HG02938 (cell line): ENCODE measurements around the gene CEMP1.
"Not testable (repeated sequence)": the region's sequence is repeated elsewhere in the genome, so short reads cannot be mapped to it uniquely, and the experiment has no call there.

Experiments used
- ATAC-seq: cut with Tn5 transposase; IDR thresholded peaks from one replicate; pipeline ENCODE4 v1.9.1; 2021; ENCODE audit warnings: mild to moderate bottlenecking, moderate library complexity; ENCODE audit not compliant: unreplicated experiment

Gene CEMP1, protein sequence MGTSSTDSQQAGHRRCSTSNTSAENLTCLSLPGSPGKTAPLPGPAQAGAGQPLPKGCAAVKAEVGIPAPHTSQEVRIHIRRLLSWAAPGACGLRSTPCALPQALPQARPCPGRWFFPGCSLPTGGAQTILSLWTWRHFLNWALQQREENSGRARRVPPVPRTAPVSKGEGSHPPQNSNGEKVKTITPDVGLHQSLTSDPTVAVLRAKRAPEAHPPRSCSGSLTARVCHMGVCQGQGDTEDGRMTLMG

DNA sequence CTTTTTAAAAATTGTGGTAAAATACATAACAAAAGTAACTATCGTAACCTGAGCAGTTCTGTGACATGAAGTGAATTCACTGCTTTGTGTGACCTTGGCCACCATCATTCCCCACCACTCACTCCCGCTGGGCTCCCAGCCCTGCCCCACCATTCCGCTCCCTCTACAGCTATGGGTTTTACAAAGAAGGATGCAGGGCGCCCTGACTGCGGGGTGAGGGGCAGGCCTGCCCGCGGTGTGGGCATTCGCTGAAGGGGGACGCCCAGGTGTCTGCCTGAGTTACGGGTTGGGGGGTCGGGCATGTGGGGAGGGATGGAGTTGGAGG lies at the start of gene CEMP1:
CEMP1 (minus strand) TSS at position 38 of the 325 bp plus-strand sequence. CDS start 335 bp downstream, outside the sequence.
- no peak for ATAC-seq

DNA sequence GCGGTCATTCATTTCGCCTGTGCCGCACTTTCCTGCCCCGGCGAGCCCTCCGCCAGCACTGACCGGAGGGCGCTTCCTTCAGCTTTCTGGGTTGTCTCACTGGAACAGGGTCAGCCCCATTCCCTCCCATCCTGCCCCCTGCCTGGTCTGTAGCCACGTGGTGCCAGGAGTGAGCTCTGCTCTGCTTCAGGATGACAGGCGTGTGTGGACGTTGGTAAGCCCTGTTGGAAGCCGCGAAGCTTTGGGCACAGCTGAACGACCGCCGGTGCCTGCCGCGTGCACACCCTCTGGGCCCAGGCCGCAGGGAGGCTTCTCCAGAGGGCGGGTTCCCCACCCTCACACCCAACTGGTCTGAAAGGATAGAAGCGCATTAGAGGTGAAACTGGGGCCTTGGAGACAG lies 49.6 kb upstream of the CEMP1 start:
- not testable (repeated sequence) for ATAC-seq

GRCh38 chr16:2580143-2580542 lies 48.9 kb upstream of the CEMP1 start:
- ATAC-seq, result not testable (repeated sequence)

- not testable (repeated sequence) for ATAC-seq
Observed at GRCh38 chr16:2578905-2579304, 47.7 kb upstream of the CEMP1 start.

DNA sequence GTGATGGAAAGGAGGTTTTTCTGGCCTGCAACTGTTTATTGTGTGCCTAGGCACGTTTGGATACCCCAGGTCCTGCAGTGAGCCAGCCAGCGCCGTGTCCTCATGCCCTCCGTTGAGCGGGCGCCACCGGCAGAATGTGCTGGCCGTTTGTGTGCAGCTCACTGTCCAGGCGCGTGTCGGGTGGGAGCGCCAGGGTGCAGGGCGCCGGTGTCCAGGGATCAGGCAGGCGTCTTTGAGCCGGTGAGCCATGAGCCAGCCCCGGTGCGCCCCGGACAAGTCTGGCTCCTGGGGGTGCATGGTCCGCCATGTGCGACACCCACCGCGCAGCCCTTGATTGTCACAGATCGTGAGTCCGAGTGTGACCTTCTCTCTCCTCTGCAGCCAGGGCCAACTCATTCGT lies 45.8 kb upstream of the CEMP1 start:
- ATAC-seq, result not testable (repeated sequence)

GRCh38 chr16:2575839-2576238 lies 44.6 kb upstream of the CEMP1 start:
- not testable (repeated sequence) for ATAC-seq

GRCh38 chr16:2572704-2573103 lies 41.5 kb upstream of the CEMP1 start:
- not testable (repeated sequence) for ATAC-seq

DNA sequence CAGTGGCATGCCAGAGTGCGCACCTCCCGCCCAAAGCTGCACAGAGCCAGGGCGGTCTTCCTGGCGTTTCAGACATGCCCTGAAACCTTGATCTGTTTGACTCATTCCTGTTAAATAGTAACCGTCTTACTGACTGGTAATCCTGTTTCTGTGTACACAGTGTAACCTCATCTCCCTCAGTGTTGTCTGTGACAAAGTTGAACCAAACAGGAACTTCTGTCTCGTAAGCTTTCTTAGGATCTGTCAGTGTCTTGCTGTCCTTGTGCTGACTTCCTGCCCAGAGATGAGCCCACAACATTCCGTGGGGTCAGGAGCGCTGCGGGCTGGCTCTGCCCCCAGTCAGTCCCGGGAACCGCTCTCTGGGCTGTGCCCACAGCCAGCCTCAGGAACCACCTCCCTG lies 37.4 kb upstream of the CEMP1 start:
- ATAC-seq, result not testable (repeated sequence)

DNA sequence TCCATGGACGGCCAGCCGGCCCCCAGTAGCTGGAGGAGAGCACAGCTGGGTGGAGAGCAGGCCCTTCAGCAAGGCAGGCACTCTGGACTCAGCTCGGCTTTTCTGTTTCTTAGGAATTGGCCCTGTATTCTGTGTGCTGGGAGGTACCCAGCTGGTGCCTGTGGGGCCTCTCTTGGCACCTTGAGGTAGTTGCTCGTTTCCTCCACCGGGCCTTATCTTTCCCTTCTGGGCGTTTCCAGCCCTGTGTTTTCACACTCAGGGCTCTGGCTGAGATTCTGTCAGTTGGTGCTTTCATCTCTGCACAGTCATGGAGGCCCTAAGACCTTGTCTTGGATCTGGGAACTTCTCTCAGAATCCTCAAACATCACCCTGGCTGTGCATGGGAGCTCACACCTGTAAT lies 36.3 kb upstream of the CEMP1 start:
- ATAC-seq, result not testable (repeated sequence)

DNA sequence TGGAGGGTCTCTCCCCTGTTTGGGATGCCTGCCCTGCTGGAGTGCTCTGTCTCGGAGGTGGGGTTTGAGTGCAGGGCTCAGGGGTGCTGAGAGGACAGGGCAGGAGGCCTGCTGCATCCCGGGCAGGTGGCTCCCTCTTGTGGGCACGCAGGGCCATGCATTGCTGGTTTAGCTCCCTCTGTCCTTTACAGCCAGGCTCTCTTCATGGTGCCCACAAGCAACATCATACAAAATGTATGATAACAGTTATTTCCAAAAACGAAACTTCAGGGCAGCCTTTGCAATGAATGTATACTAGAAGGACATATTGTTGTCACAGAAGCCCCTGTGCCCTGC lies 29.6 kb upstream of the CEMP1 start:
- ATAC-seq, result peak; percentile 37

DNA sequence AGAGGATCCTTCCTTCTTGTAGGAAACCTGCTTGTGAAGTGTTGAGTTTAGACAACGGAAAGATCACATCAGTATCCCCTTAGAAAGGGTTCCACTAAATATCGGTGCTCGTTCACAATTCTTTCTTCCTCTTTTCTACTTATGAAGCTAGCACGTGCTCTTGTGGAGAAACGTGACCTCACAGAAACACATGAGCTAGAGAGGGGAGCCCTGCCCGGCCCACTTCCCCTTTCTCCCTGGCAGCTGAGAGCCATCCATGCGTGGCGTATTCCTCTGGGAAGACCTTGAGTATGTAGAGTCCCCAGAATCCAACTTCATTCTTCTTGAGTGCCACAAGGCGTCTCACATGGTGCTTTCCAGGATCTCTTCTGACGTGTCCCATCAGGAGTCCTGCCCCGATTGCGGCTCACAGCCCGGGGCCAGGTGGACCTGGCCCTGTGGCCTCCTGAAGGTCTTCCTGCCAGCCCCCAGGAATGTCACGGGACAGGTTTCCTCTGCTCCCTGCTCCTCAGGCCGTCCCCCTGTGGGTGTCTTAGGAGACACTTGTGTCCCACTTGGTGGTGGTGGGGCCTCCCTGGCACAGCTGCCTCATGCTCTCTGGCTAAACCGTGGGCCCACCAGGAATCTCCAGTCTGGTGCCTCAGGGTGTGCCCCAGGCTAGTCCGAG lies 29.1 kb upstream of the CEMP1 start:
- peak; percentile 51 for ATAC-seq

DNA sequence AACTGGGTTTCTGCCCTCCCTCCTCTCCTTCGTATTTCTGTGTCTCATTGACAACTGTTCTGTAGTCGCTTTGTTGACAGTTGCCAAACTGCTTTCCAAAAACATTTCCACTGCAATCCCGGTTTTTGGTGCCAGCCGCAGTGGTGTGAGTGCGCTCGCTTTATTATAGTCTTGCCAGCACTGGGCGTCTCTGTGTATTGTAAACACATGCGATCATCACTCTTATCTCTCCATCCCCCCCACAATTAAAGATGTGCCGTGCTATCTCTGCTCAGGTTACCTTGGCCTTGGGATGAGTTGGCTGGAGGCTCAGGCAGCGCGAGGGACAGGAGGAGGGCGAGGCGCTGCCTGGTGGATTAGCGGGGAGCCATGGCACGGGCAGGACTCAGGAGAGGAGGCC lies 25.9 kb upstream of the CEMP1 start:
- ATAC-seq, result not testable (repeated sequence)

DNA sequence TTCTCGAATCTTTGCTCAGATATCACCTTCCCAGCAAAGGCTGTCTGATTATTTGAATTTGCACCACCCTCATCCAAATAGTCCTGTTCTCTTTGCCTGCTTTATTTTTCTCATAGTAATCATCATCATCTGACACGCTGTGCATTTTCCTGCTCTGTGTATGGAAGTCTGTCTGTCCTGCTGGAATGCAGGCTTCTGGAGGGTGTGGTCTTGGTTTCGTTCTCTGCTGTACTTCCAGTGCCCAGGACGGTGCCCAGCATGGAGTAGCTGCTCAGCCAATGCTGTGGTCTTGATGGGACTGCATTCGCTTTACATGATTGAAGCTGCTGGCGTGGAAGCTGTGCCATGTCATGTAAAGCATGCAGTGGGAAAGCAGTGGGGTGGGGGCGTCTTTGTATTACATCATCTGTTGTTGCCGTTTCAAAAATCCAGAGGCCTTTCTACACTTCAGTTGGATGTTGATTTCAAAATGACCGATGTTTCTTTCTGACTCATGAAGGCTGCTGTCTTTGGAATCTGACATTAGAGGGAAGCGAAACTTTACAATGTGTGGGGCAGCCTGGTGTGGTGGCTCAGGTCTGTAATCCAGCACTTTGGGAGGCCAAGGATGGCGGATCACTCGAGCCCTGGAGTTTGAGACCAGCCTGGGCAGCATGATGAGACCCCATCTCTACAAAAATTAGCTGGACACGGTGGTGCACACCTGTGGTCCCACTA lies 23.7 kb upstream of the CEMP1 start:
- ATAC-seq, result not testable (repeated sequence)

DNA sequence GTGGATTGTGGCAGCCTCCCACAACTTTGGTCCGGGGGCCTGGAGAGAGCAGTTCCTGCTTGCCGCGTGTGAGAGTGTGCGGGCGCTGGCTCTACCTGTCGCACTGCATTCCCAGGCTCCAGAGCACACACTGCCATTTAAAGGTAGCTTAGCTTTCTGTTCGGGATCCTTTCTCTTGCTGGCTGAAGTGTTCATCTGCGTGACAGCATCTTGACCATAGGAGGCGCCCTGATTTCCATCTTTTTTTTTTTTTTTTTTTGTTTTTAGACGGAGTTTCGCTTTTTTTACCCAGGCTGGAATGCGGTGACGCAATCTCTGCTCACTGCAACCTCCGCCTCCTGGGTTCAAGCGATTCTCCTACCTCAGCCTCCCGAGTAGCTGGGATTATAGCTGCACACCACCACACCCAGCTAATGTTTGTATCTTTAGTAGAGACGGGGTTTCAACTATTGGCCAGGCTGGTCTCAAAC lies 20.2 kb upstream of the CEMP1 start:
- ATAC-seq, result not testable (repeated sequence)

- ATAC-seq, result not testable (repeated sequence)
Observed at GRCh38 chr16:2550283-2550878, 19.2 kb upstream of the CEMP1 start.

- not testable (repeated sequence) for ATAC-seq
Observed at GRCh38 chr16:2543771-2544170, 12.6 kb upstream of the CEMP1 start.

- not testable (repeated sequence) for ATAC-seq
Observed at GRCh38 chr16:2541409-2541808, 10.2 kb upstream of the CEMP1 start.

DNA sequence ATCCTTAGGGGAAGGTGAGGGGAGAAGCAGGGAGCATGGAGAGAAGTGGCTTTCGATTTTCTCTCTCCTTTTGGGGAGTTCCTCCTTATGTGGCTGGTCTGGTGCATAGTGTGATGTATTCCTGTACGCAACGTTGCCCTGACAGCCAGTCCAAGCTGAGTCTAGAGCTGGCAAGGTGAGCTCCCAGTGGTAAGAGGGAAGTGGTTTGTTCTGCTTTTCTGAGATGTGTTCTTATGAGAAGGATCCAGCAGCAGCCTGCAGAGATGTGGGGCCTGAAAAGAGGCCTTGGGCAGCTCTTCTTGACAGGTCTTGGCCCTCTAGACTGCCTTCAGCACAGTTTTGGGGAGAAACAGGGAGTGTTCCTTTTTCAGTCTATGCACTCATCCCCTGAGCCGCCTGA lies 9.7 kb upstream of the CEMP1 start:
- ATAC-seq, result not testable (repeated sequence)

GRCh38 chr16:2539845-2540458 lies 8.7 kb upstream of the CEMP1 start:
- not testable (repeated sequence) for ATAC-seq

DNA sequence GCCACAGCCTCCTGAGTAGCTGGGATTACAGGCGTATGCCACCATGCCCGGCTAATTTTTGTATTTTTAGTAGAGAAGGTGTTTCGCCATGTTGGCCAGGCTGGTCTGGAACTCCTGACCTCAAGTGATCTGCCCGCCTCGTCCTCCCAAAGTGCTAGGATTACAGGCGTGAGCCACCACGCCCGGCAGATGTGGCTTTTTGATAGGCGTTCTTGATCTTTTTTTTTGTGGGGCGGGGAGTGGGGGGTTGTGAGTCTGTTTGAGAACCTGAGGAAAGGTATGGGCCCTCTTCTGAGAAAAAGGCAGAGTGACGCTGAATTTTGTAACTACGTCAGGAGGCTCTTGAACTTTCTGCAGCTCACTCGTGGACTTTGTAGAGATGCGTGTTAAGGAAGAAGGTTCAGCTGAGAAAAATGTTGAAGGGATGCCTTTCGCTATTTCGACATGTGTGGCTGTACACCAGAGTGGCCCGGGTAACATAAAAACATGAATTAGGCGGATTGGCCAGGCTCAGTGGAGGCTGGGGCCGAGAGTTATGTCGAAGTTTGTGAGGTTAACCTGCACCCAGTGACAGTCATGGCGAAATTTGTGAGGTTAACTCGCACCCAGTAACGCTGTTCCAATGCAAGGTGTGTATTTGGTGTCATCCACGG lies 8.1 kb upstream of the CEMP1 start:
- not testable (repeated sequence) for ATAC-seq
